Astrocyte of the cerebellum (primary cell): ENCODE data around the gene MTRF1L.

Experiments used
- DNase-seq: peaks from one replicate; pipeline ENCODE4 v3.0.0-alpha.2; 2011; ENCODE audit warnings: low read depth
- H3K4me3 ChIP-seq: 2 replicates; pipeline ENCODE4 v1.5.1; 2011; ENCODE audit warnings: mild to moderate bottlenecking, low read depth, low read length, moderate library complexity
- in situ Hi-C: cut with HindIII; loops from 2 replicates; pipeline ENCODE4 v1.10.0; 2017; ENCODE audit warnings: low sequenced_read_pairs
- TF ChIP-seq, protein P1 (sequence below): IDR thresholded peaks from 2 replicates; pipeline ENCODE4 v1.5.1; 2012; ENCODE audit warnings: low read length, low read depth, moderate library complexity, mild to moderate bottlenecking; ENCODE audit errors: missing control alignments

MTRF1L gene

DNA sequence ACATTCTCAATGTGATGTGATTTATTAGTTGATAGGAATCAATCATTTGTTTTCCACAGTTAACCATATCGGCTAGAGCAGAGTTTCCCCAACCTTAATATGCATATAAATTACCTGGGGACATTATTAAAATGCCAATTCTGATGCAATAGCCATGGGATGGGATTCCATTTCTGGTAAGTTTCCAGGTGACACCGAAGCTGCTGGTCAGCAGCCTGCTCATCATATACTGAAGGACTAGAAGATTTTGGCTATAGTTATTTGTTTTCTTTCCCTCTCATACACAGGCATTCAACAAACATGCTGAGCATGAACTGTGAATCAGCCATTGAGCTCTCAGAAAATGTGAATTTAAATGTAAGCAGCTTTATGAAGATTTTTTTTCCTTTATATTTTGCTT lies 55.5 kb downstream of the MTRF1L start:
- TF ChIP-seq, protein P1, sequence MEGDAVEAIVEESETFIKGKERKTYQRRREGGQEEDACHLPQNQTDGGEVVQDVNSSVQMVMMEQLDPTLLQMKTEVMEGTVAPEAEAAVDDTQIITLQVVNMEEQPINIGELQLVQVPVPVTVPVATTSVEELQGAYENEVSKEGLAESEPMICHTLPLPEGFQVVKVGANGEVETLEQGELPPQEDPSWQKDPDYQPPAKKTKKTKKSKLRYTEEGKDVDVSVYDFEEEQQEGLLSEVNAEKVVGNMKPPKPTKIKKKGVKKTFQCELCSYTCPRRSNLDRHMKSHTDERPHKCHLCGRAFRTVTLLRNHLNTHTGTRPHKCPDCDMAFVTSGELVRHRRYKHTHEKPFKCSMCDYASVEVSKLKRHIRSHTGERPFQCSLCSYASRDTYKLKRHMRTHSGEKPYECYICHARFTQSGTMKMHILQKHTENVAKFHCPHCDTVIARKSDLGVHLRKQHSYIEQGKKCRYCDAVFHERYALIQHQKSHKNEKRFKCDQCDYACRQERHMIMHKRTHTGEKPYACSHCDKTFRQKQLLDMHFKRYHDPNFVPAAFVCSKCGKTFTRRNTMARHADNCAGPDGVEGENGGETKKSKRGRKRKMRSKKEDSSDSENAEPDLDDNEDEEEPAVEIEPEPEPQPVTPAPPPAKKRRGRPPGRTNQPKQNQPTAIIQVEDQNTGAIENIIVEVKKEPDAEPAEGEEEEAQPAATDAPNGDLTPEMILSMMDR: no peak
- DNase-seq: no peak
- in situ Hi-C loops: no loop called here
- no peak overlapping the region for H3K4me3 ChIP-seq

DNA sequence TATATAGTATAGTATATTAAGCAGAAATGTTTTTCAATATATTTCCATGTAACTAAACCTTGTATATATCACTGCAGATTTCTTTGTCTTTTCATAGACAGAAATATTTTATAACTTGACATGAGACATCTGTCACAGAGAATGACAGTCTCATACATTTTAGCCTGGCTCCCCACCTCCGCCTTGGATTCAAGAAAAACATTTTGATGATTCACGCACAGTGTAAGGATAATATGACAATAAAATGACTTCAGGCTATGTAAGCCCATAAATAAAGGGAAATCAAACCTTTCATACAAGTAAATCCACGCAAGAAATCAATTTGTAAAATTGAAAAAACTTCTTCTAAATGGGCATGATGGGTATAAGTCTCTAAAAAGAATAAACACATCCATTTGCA lies 56.0 kb downstream of the MTRF1L start:
- DNase-seq: no peak
- TF ChIP-seq, protein P1: no peak
- no peak overlapping the region for H3K4me3 ChIP-seq
- in situ Hi-C loops: no loop called here

DNA sequence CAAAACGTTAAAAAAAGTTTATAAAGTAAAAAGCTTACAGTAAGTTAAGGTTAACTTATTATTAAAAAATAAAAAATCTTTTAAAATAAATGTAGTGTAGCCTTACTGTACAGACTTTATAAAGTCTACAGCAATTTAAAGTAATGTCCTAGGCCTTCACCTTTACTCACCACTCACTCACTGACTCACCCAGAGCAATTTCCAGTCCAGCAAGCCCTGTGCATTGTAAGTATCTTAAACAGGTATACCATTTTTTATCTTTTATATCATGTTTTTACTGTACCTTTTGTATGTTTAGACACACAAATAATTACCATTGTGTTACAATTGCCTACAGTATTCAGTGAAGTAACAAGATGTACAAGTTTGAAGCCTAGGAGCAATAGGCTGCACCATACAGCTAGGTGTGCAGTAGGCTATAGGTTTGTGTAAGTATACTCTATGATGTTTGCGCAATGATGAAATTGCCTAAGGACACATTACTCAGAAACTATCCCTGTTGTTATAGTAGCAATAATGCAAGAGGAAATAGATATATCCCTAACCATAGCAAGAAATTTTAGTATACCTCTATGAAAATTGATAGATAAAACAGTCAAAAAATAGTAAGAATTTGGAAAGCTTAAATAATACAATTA lies 59.1 kb downstream of the MTRF1L start:
- in situ Hi-C loops: no loop called here
- TF ChIP-seq, protein P1: no peak
- H3K4me3 ChIP-seq: no peak overlapping the region
- DNase-seq: no peak

DNA sequence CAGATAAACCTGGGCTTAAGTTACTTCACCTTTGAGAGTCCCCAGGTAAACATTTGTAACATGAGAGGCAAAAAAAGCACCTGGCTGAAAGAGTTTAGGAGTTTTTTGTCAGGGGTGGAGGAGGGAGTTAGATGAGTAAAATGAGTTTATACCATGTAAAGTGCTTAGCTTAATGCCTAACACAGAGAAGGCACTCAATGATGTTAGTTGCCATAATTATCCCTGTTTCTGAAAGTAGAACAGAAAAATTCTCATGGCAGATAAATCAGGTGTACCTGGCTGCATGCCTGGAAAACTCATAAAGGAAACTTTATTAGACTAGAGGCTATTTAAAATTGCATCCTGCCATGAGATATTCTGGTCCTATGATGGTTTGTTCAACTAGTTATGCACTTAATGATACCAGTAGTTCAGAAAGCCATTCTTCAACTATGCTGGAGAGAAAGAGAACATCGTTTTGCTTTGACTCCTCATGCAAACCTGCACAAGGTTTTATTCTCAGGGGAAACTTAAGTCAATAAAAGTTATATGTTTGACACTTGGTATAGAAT lies 60.1 kb downstream of the MTRF1L start:
- in situ Hi-C loops: no loop called here
- no peak overlapping the region for H3K4me3 ChIP-seq
- TF ChIP-seq, protein P1: no peak
- no peak for DNase-seq

DNA sequence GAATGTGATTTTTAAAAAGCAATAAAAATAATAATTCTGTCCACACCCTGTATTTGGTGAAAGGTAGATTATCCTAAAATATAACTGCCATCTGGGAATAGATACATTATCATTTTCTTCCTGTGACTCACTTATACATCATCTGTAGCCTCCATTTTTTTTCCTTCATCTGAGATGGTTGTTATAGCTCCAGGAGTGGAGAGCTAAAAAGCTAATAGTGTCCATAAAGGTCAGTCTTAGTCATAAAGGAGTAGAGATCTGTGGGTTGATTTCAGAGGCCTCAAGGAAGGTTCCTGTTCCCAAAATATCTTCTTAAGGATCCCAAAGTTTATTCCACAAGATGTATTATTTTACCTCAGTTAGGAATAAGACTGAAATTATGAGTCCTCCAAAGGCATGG lies 60.8 kb downstream of the MTRF1L start:
- no peak for DNase-seq
- TF ChIP-seq, protein P1: no peak
- in situ Hi-C loops: no loop called here
- H3K4me3 ChIP-seq: no peak overlapping the region
